Kidney epithelial cell (primary cell): Measurements from ENCODE around the gene BBS2. TPM values are rescaled to one million over a fixed set of nuclear protein-coding genes. Genes with fewer than 3 reads are reported as not detected.

Source experiments
- DNase-seq: peaks from one replicate; pipeline ENCODE4 v3.0.0-alpha.2; 2010; ENCODE audit warnings: low read depth
- H3K27me3 ChIP-seq: 2 replicates; pipeline ENCODE4 v1.6.0; 2011; ENCODE audit warnings: low read length; ENCODE audit not compliant: control insufficient read depth, insufficient read depth
- H3K36me3 ChIP-seq: 2 replicates; pipeline ENCODE4 v1.5.1; 2011; ENCODE audit warnings: low read length; ENCODE audit not compliant: control insufficient read depth, insufficient read depth
- H3K4me3 ChIP-seq: 2 replicates; pipeline ENCODE4 v1.5.1; 2011; ENCODE audit warnings: low read depth, mild to moderate bottlenecking, control low read depth, low read length
- CTCF ChIP-seq: IDR thresholded peaks from 2 replicates; pipeline ENCODE4 v1.5.1; 2011; ENCODE audit warnings: mild to moderate bottlenecking, moderate library complexity, low read length, control low read depth, inconsistent platforms; ENCODE audit not compliant: insufficient read depth, poor library complexity, severe bottlenecking
- total RNA-seq: library from RNA; depleted of rRNA; stranded (reverse); fragments of >200 nt; gene quantifications from 2 replicates; pipeline ENCODE4 v1.2.3, GENCODE V29; 2015

Gene BBS2
- total RNA-seq, 1 donor from 2014 or later: 34.2 TPM

GRCh38 chr16:56547949-56548567 is 28.2 kb upstream of the BBS2 start:
- no peak for DNase-seq
- H3K36me3 ChIP-seq: no peaks in the 10 kb centered on the region

DNA sequence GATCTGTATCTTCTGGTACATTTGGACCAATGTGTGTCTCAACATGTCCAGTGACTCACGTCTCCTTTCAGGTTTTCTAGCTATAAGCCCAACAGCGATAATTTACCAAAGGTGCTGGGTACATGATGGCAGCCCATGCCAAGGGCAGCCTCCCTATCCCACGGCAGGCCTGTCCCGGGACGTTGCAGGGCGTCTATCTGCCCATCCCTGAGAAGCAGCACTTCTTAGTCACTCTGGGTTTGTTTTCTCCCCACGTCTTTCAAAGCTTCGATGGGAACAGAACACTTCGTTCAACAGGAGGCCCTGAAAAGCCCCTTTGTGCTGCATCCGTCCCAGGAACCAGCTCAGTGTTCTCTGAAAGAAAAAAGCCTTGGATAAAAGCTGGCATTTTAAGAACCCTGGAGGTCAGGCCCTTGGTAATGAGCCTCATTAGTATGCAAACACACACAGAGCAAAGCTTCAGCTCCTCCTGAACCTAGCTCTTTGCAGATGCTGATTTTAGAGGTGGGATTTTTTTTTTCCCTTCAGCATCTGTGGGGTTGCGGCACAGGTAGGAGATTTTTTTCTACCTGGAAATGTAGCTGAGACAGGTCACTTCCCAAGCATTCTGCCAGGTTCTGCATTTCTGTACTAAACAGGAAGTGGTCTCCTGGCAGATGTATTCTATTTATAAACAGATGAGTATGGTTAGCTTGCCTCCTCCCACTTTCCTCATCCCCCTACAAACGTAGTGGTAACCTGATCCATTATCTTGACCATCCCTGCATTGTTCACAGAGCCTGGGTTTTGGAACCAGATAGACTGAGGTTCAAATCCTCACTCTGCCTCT is 27.5 kb upstream of the BBS2 start:
- TF ChIP-seq CTCF: no peak
- DNase-seq: peak; percentile 25
- no peaks in the 10 kb centered on the region for H3K27me3 ChIP-seq
- H3K36me3 ChIP-seq: no peaks in the 10 kb centered on the region
- no peak overlapping the region for H3K4me3 ChIP-seq

More at GRCh38 chr16:56547949-56548567, 28.2 kb upstream of the BBS2 start:
- Histone ChIP-seq H3K4me3 (no peak overlapping the region), H3K27me3 (no peaks in the 10 kb centered on the region)
- TF ChIP-seq CTCF: no peak

DNA sequence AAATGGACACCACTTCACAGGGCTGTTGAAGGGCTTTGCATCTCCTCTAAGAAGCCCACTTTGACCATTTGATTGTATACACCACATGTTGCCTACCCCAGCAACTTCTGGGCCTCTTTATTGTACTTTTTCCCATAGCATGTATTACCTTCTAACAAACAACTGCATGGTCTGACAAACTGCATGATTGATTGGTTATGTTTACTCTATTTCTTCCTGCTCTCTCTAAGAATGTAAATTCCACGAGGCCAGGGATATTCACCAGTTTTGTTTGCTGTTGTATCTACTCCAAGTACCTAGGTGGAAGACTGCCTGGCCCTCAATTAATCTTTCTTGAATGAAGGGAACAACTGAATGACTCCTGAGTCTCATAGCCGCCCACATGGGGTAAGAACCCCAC is 22.2 kb upstream of the BBS2 start:
- H3K36me3 ChIP-seq: no peaks in the 10 kb centered on the region
- H3K4me3 ChIP-seq: no peak overlapping the region
- TF ChIP-seq CTCF: no peak
- no peak for DNase-seq
- H3K27me3 ChIP-seq: no peaks in the 10 kb centered on the region

- Histone ChIP-seq H3K36me3 (no peaks in the 10 kb centered on the region), H3K27me3 (peaks cover 3% of the 10 kb centered on the region), H3K4me3 (no peak overlapping the region)
- TF ChIP-seq CTCF: no peak
- DNase-seq: no peak
Observed at GRCh38 chr16:56539656-56540055, 19.8 kb upstream of the BBS2 start.

GRCh38 chr16:56538331-56538730 is 18.5 kb upstream of the BBS2 start:
- no peak for TF ChIP-seq CTCF
- no peak for DNase-seq
- Histone ChIP-seq H3K4me3 (no peak overlapping the region), H3K27me3 (peaks cover 3% of the 10 kb centered on the region), H3K36me3 (no peaks in the 10 kb centered on the region)
